Mesothelial cell of epicardium (in vitro differentiated cells): ENCODE measurements around the gene ZBTB44. TPM values are rescaled to one million over a fixed set of nuclear protein-coding genes. Genes with fewer than 3 reads are reported as not detected.
A peak's percentile ranks its signal among the peaks of the same experiment; 100 is the strongest.

Experiments
- DNase-seq, 2 experiments: peaks; one replicate each; pipeline ENCODE4 v3.0.0; 2021; ENCODE audit warnings: low spot score in 2 of 2; ENCODE audit not compliant: unreplicated experiment in 2 of 2
- H3K27ac Mint-ChIP-seq: 2 replicates; pipeline ENCODE4 v1.8.0; 2021; ENCODE audit warnings: mixed read lengths
- H3K27me3 Mint-ChIP-seq: 2 replicates; pipeline ENCODE4 v1.8.0; 2021; ENCODE audit warnings: low read depth, mixed read lengths
- H3K36me3 Mint-ChIP-seq: 2 replicates; pipeline ENCODE4 v1.8.0; 2021; ENCODE audit warnings: mixed read lengths
- H3K4me1 Mint-ChIP-seq: 2 replicates; pipeline ENCODE4 v1.8.0; 2021; ENCODE audit warnings: mixed read lengths
- H3K4me3 Mint-ChIP-seq: 2 replicates; pipeline ENCODE4 v1.8.0; 2021; ENCODE audit warnings: mild to moderate bottlenecking, moderate library complexity, mixed read lengths
- H3K9me3 Mint-ChIP-seq: 2 replicates; pipeline ENCODE4 v1.8.0; 2021; ENCODE audit warnings: mixed read lengths
- CTCF ChIP-seq: fragments of 200-600 bp; sonication (generic); IDR thresholded peaks from one replicate; pipeline ENCODE4 v1.5.0; 2021; ENCODE audit warnings: antibody characterized with exemption; ENCODE audit not compliant: unreplicated experiment
- total RNA-seq: library from RNA; stranded (reverse); gene quantifications from 3 replicates; pipeline ENCODE4 v1.2.1, GENCODE V29; 2021

The ZBTB44 gene
- total RNA-seq, 1 donor from 2014 or later = 58.8 TPM

GRCh38 chr11:130227373-130227772 is 87.3 kb downstream of the ZBTB44 start:
- no peak for TF ChIP-seq CTCF
- DNase-seq = no peak
- no peak overlapping the region for H3K27ac Mint-ChIP-seq
- H3K27me3 Mint-ChIP-seq = no peaks in the 10 kb centered on the region
- H3K4me3 Mint-ChIP-seq = no peak overlapping the region
- H3K36me3 Mint-ChIP-seq = peaks cover 11% of the 10 kb centered on the region
- no peaks in the 10 kb centered on the region for H3K9me3 Mint-ChIP-seq
- peaks cover 4% of the 10 kb centered on the region for H3K4me1 Mint-ChIP-seq

GRCh38 chr11:130223291-130223971 is 91.3 kb downstream of the ZBTB44 start:
- Mint-ChIP-seq H3K27ac (peak overlapping the region; percentile 54), H3K27me3 (no peaks in the 10 kb centered on the region), H3K4me1 (peaks cover 4% of the 10 kb centered on the region), H3K9me3 (no peaks in the 10 kb centered on the region), H3K4me3 (no peak overlapping the region), H3K36me3 (peaks cover 9% of the 10 kb centered on the region)
- DNase-seq = no peak
- no peak for TF ChIP-seq CTCF

GRCh38 chr11:130220311-130221035 is 94.2 kb downstream of the ZBTB44 start:
- DNase-seq = no peak
- Mint-ChIP-seq H3K36me3 (peaks cover 9% of the 10 kb centered on the region), H3K9me3 (no peaks in the 10 kb centered on the region), H3K27me3 (peaks cover 13% of the 10 kb centered on the region), H3K27ac (no peak overlapping the region), H3K4me1 (peaks cover 4% of the 10 kb centered on the region), H3K4me3 (no peak overlapping the region)
- TF ChIP-seq CTCF = no peak

- H3K27me3 Mint-ChIP-seq = peaks cover 17% of the 10 kb centered on the region
- no peak overlapping the region for H3K4me3 Mint-ChIP-seq
- H3K36me3 Mint-ChIP-seq = peaks cover 2% of the 10 kb centered on the region
- H3K9me3 Mint-ChIP-seq = no peaks in the 10 kb centered on the region
- no peak for TF ChIP-seq CTCF
- DNase-seq = peak in 1 of 2 experiments; percentile 13
- H3K27ac Mint-ChIP-seq = no peak overlapping the region
- H3K4me1 Mint-ChIP-seq = peaks cover 4% of the 10 kb centered on the region
Measured at GRCh38 chr11:130219148-130219547, 95.6 kb downstream of the ZBTB44 start.

- peaks cover 17% of the 10 kb centered on the region for H3K27me3 Mint-ChIP-seq
- no peaks in the 10 kb centered on the region for H3K9me3 Mint-ChIP-seq
- H3K4me3 Mint-ChIP-seq = no peak overlapping the region
- TF ChIP-seq CTCF = no peak
- no peaks in the 10 kb centered on the region for H3K36me3 Mint-ChIP-seq
- no peak for DNase-seq
- no peak overlapping the region for H3K27ac Mint-ChIP-seq
- H3K4me1 Mint-ChIP-seq = peaks cover 4% of the 10 kb centered on the region
Measured at GRCh38 chr11:130218501-130219070, 96.1 kb downstream of the ZBTB44 start.
